GM12878 (cell line): ENCODE measurements around the gene INO80D. TPM values are rescaled to one million over a fixed set of nuclear protein-coding genes. Genes with fewer than 3 reads are reported as not detected.

ENCODE experiments used
- ATAC-seq: fragments of 200-7000 bp; cut with Tn5 transposase; 3 replicates; pipeline ENCODE4 v1.9.1; 2020; ENCODE audit warnings: mild to moderate bottlenecking, moderate library complexity
- BruUV-seq: library from RNA; stranded (reverse); fragments of 400-500 nt; replicated peaks from 2 replicates; lab custom pipeline; 2021; lab: Mats Ljungman, UMichigan
- CTCF ChIA-PET: fragments of 300-600 bp; sonication (Branson Sonifier 250); formaldehyde crosslinking; extraction: SDS; loops from one replicate; lab custom pipeline; 2021; ENCODE audit warnings: inconsistent platforms; lab: Yijun Ruan, JAX
- POLR2A ChIA-PET: fragments of 350-600 bp; formaldehyde crosslinking; extraction: SDS; loops from one replicate; lab custom pipeline; 2021; ENCODE audit warnings: inconsistent platforms; lab: Charles Lee
- RAD21 ChIA-PET: fragments of 300-600 bp; sonication (Branson Sonifier 250); formaldehyde crosslinking; loops from one replicate; lab custom pipeline; 2023; ENCODE audit warnings: antibody characterized with exemption; ENCODE audit not compliant: unreplicated experiment; lab: Charles Lee
- SMC1A ChIA-PET: fragments of 300-600 bp; sonication (Branson Sonifier 250); formaldehyde crosslinking; loops from one replicate; lab custom pipeline; 2023; ENCODE audit not compliant: unreplicated experiment, uncharacterized antibody; lab: Charles Lee
- DNase-seq: peaks from one replicate; pipeline ENCODE4 v3.0.0-alpha.2; 2011; ENCODE audit warnings: low read depth, low spot score
- FAIRE-seq: peaks from 3 replicates; lab custom pipeline; 2011; peaks lifted over from hg19 to GRCh38; lab: Jason Lieb, UNC
- H2AFZ ChIP-seq: 2 replicates; pipeline ENCODE4 v1.6.0; 2011; ENCODE audit warnings: low read depth, low read length, control low read depth; ENCODE audit not compliant: control insufficient read depth
- H3K27ac ChIP-seq: 2 replicates; pipeline ENCODE4 v1.5.1; 2011; ENCODE audit warnings: control low read depth; ENCODE audit not compliant: control insufficient read depth, insufficient read depth
- H3K27me3 ChIP-seq, 2 experiments: replicated peaks in 1 of 2; 2 replicates each; pipeline versions ENCODE4 v1.6.0 to v1.6.1; 2011; ENCODE audit warnings: low read length in 1 of 2; ENCODE audit not compliant: control insufficient read depth in 2 of 2, insufficient read depth in 2 of 2
- H3K36me3 ChIP-seq, 2 experiments: 2 replicates each; pipeline ENCODE4 v1.5.1; 2011; ENCODE audit warnings: low read length in 1 of 2; ENCODE audit not compliant: control insufficient read depth in 2 of 2, insufficient read depth in 2 of 2
- H3K4me1 ChIP-seq: 2 replicates; pipeline ENCODE4 v1.6.1; 2011; ENCODE audit warnings: mild to moderate bottlenecking, low read length, moderate library complexity, mixed read lengths; ENCODE audit not compliant: control insufficient read depth, insufficient read depth
- H3K4me2 ChIP-seq: 2 replicates; pipeline ENCODE4 v1.6.0; 2011; ENCODE audit warnings: control low read depth; ENCODE audit not compliant: control insufficient read depth, insufficient read depth
- H3K4me3 ChIP-seq: fragments of 200-600 bp; sonication (generic); 2 replicates; pipeline ENCODE4 v1.5.1; 2016
- H3K79me2 ChIP-seq: 2 replicates; pipeline ENCODE4 v1.6.0; 2011; ENCODE audit warnings: low read length; ENCODE audit not compliant: control insufficient read depth, insufficient read depth
- H3K9ac ChIP-seq: 2 replicates; pipeline ENCODE4 v1.8.0; 2011; ENCODE audit warnings: low read length, control low read depth, mixed read lengths; ENCODE audit not compliant: control insufficient read depth, insufficient read depth
- H3K9me3 ChIP-seq: replicated peaks from 3 replicates; pipeline ENCODE4 v1.5.1; 2011; ENCODE audit warnings: mild to moderate bottlenecking, low read length; ENCODE audit not compliant: control insufficient read depth, insufficient read depth
- H4K20me1 ChIP-seq: 2 replicates; pipeline ENCODE4 v1.6.0; 2011; ENCODE audit not compliant: control insufficient read depth, insufficient read depth
- EZH2 ChIP-seq: IDR thresholded peaks from 2 replicates; pipeline ENCODE4 v1.6.1; 2012; ENCODE audit warnings: low read depth, mild to moderate bottlenecking, control low read depth, inconsistent platforms, low read length, borderline replicate concordance; ENCODE audit not compliant: control insufficient read depth
- NFYA ChIP-seq: IDR thresholded peaks from 2 replicates; pipeline ENCODE4 v1.6.1; 2011; ENCODE audit warnings: low read depth, mild to moderate bottlenecking, low read length, improper control_type of control experiment, borderline replicate concordance
- NR2F1 ChIP-seq: fragments of 450-650 bp; conservative IDR thresholded peaks from 2 replicates; pipeline ENCODE4 v1.6.1; 2017; ENCODE audit warnings: mild to moderate bottlenecking
- PAX5 ChIP-seq: IDR thresholded peaks from 2 replicates; pipeline ENCODE4 v1.6.1; 2011; ENCODE audit warnings: low read depth, low read length, borderline replicate concordance
- POU2F2 ChIP-seq: IDR thresholded peaks from 3 replicates; pipeline ENCODE4 v1.6.1; 2011; ENCODE audit warnings: low read depth, mild to moderate bottlenecking, low read length, borderline replicate concordance
- WRNIP1 ChIP-seq: IDR thresholded peaks from 2 replicates; pipeline ENCODE4 v1.6.1; 2011; ENCODE audit warnings: low read depth, low read length, improper control_type of control experiment, borderline replicate concordance
- YY1 ChIP-seq: IDR thresholded peaks from 2 replicates; pipeline ENCODE4 v1.6.1; 2011; ENCODE audit warnings: low read depth, mild to moderate bottlenecking, low read length
- ZNF217 ChIP-seq: fragments of 450-650 bp; IDR thresholded peaks from 2 replicates; pipeline ENCODE4 v1.6.1; 2017; ENCODE audit warnings: antibody characterized with exemption, mild to moderate bottlenecking
- ZSCAN29 ChIP-seq: fragments of 450-650 bp; IDR thresholded peaks from 2 replicates; pipeline ENCODE4 v1.6.1; 2017; ENCODE audit warnings: mild to moderate bottlenecking, moderate library complexity
- WGBS: methylation state at CpG from one replicate; pipeline ENCODE4 v1.1.6; 2016; ENCODE audit warnings: low lambda C conversion rate; ENCODE audit not compliant: insufficient replicate concordance, insufficient coverage; ENCODE audit errors: missing lambda C conversion rate; 5-methylcytosine and 5-hydroxymethylcytosine counted together
- in situ Hi-C: fragments of 300-500 bp; cut with MboI; formaldehyde crosslinking; loops from 9 replicates; pipeline ENCODE4 v1.14.3; 2018; ENCODE audit warnings: mixed read lengths
- intact Hi-C: fragments of 100-400 bp; cut with micrococcal nuclease; formaldehyde crosslinking; loops from one replicate; pipeline ENCODE4 v1.14.2; 2022; ENCODE audit not compliant: unreplicated experiment
- polyA plus RNA-seq, 11 experiments: library from polyadenylated mRNA; depleted of rRNA in 4 of 11; unstranded in 6 of 11; stranded (reverse) in 5 of 11; fragments of >200 nt; fragmentation: Nextera tagmentation in 4 of 11; fragmentation: Illumina TruSeq in 1 of 11; extraction: Ambion mirVana in 4 of 11; extraction: Trizol in 1 of 11; gene quantifications; 1 replicate in 1 of 11; 2 replicates in 10 of 11; pipeline versions ENCODE4 v1.2.1 to v1.2.3, GENCODE V29; 2011 to 2016; ENCODE audit warnings: inconsistent platforms in 2 of 11, missing spikeins in 2 of 11, low read depth in 1 of 11
- total RNA-seq, 4 experiments: library from RNA; depleted of rRNA in 3 of 4; stranded (reverse); fragments of >200 nt in 3 of 4; fragmentation: Illumina TruSeq in 1 of 4; extraction: Trizol in 1 of 4; gene quantifications; 2 replicates each; pipeline versions ENCODE4 v1.2.1 to v1.2.3, GENCODE V29; 2013 to 2021
- TF ChIP-seq, protein P1 (sequence below): fragments of 450-650 bp; IDR thresholded peaks from 2 replicates; pipeline ENCODE4 v1.6.1; 2016; ENCODE audit warnings: mild to moderate bottlenecking
- TF ChIP-seq, protein P2 (sequence below): fragments of 450-650 bp; IDR thresholded peaks from 2 replicates; pipeline ENCODE4 v1.6.1; 2018; ENCODE audit warnings: mild to moderate bottlenecking, low read depth, moderate library complexity; ENCODE audit not compliant: partially characterized antibody
- TF ChIP-seq, protein P3 (sequence below): fragments of 450-650 bp; IDR thresholded peaks from 2 replicates; pipeline ENCODE4 v1.6.1; 2017; ENCODE audit warnings: antibody characterized with exemption, mild to moderate bottlenecking, moderate library complexity

The INO80D gene
- total and polyA plus RNA-seq, 10 of the 15 experiments (the other 5 are each of a cell fraction or from before 2014, with no cell fraction given), result 0.73 to 16.3 (median 4.7) TPM

DNA sequence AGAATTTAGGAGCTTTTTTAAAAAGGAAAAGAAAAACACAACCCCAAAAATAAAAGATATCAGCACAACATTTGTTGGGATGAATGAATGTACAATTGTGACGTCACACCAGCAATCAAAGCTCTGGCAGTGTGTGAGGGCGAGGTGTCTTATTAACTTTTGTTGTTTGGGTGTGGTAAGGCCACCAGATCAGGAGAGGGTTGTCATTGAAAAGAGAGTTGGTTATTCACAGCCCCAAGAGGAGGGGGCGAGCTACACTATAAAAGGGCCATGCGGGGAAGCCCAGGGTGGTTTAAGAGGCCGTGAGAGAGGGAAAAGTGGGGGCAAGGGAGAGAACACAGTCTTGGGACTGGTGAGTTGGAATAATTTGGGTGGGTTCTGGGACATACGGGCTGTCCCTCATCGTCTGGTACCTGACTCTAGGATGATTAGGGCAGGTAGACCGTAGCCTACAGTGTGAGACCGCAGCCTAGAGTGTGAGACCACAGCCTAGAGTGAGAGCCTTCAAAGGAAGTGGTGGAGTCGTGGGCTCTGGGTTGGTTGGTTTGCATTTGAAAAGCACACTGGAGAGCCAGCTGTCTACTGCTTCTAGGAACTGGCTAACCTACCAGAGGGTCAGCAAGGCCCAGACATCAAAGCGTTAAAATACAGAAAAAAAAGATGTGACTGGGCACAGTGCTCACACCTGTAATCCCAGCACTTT lies 128.4 kb downstream of the INO80D start:
- intact Hi-C loops (no loop called here), in situ Hi-C loops (no loop called here)
- no peaks in the 10 kb centered on the region for H3K36me3 ChIP-seq
- CTCF ChIA-PET, result interaction anchor here (4.5 kb wide), 1 partner anchor 9 kb away, joined by 22 read pairs; no protein-coding TSS in a partner anchor
- ATAC-seq (no peak), DNase-seq (no peak), FAIRE-seq (no peak)
- no peak overlapping the region for H3K9ac ChIP-seq
- SMC1A ChIA-PET, result interaction anchor here (1.4 kb wide), 1 partner anchor 15 kb away, joined by 3 read pairs; no protein-coding TSS in a partner anchor
- H3K9me3 ChIP-seq, result no peaks in the 10 kb centered on the region
- BruUV-seq, result no TSS peak
- no peaks in the 10 kb centered on the region for H3K27me3 ChIP-seq
- TF ChIP-seq NFYA (no peak), ZNF217 (no peak), EZH2 (no peak), NR2F1 (no peak), ZSCAN29 (no peak), POU2F2 (no peak), YY1 (no peak), WRNIP1 (no peak), PAX5 (no peak)
- TF ChIP-seq, protein P1, sequence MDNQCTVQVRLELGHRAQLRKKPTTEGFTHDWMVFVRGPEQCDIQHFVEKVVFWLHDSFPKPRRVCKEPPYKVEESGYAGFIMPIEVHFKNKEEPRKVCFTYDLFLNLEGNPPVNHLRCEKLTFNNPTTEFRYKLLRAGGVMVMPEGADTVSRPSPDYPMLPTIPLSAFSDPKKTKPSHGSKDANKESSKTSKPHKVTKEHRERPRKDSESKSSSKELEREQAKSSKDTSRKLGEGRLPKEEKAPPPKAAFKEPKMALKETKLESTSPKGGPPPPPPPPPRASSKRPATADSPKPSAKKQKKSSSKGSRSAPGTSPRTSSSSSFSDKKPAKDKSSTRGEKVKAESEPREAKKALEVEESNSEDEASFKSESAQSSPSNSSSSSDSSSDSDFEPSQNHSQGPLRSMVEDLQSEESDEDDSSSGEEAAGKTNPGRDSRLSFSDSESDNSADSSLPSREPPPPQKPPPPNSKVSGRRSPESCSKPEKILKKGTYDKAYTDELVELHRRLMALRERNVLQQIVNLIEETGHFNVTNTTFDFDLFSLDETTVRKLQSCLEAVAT, result no peak
- TF ChIP-seq, protein P2, sequence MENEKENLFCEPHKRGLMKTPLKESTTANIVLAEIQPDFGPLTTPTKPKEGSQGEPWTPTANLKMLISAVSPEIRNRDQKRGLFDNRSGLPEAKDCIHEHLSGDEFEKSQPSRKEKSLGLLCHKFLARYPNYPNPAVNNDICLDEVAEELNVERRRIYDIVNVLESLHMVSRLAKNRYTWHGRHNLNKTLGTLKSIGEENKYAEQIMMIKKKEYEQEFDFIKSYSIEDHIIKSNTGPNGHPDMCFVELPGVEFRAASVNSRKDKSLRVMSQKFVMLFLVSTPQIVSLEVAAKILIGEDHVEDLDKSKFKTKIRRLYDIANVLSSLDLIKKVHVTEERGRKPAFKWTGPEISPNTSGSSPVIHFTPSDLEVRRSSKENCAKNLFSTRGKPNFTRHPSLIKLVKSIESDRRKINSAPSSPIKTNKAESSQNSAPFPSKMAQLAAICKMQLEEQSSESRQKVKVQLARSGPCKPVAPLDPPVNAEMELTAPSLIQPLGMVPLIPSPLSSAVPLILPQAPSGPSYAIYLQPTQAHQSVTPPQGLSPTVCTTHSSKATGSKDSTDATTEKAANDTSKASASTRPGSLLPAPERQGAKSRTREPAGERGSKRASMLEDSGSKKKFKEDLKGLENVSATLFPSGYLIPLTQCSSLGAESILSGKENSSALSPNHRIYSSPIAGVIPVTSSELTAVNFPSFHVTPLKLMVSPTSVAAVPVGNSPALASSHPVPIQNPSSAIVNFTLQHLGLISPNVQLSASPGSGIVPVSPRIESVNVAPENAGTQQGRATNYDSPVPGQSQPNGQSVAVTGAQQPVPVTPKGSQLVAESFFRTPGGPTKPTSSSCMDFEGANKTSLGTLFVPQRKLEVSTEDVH, result no peak
- TF ChIP-seq, protein P3, sequence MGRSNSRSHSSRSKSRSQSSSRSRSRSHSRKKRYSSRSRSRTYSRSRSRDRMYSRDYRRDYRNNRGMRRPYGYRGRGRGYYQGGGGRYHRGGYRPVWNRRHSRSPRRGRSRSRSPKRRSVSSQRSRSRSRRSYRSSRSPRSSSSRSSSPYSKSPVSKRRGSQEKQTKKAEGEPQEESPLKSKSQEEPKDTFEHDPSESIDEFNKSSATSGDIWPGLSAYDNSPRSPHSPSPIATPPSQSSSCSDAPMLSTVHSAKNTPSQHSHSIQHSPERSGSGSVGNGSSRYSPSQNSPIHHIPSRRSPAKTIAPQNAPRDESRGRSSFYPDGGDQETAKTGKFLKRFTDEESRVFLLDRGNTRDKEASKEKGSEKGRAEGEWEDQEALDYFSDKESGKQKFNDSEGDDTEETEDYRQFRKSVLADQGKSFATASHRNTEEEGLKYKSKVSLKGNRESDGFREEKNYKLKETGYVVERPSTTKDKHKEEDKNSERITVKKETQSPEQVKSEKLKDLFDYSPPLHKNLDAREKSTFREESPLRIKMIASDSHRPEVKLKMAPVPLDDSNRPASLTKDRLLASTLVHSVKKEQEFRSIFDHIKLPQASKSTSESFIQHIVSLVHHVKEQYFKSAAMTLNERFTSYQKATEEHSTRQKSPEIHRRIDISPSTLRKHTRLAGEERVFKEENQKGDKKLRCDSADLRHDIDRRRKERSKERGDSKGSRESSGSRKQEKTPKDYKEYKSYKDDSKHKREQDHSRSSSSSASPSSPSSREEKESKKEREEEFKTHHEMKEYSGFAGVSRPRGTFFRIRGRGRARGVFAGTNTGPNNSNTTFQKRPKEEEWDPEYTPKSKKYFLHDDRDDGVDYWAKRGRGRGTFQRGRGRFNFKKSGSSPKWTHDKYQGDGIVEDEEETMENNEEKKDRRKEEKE, result no peak
- POLR2A ChIA-PET, result no interaction called here
- no peak overlapping the region for H3K4me2 ChIP-seq
- 37% methylated on average over 11 of the region's 11 CpGs for WGBS
- RAD21 ChIA-PET, result no interaction called here
- no peaks in the 10 kb centered on the region for H3K79me2 ChIP-seq
- H4K20me1 ChIP-seq, result no peaks in the 10 kb centered on the region
- H3K4me1 ChIP-seq, result no peaks in the 10 kb centered on the region
- H3K4me3 ChIP-seq, result no peak overlapping the region
- H3K27ac ChIP-seq, result no peak overlapping the region
- H2AFZ ChIP-seq, result no peak overlapping the region
